Measurements from ENCODE around the gene PEPD. TPM values are rescaled to one million over a fixed set of nuclear protein-coding genes. Genes with fewer than 3 reads are reported as not detected.
"Not testable (repeated sequence)": the region's sequence is repeated elsewhere in the genome, so short reads cannot be mapped to it uniquely, and the experiment has no call there.

The PEPD gene
- total RNA-seq, 1 donor from 2014 or later: 23.8 TPM

DNA sequence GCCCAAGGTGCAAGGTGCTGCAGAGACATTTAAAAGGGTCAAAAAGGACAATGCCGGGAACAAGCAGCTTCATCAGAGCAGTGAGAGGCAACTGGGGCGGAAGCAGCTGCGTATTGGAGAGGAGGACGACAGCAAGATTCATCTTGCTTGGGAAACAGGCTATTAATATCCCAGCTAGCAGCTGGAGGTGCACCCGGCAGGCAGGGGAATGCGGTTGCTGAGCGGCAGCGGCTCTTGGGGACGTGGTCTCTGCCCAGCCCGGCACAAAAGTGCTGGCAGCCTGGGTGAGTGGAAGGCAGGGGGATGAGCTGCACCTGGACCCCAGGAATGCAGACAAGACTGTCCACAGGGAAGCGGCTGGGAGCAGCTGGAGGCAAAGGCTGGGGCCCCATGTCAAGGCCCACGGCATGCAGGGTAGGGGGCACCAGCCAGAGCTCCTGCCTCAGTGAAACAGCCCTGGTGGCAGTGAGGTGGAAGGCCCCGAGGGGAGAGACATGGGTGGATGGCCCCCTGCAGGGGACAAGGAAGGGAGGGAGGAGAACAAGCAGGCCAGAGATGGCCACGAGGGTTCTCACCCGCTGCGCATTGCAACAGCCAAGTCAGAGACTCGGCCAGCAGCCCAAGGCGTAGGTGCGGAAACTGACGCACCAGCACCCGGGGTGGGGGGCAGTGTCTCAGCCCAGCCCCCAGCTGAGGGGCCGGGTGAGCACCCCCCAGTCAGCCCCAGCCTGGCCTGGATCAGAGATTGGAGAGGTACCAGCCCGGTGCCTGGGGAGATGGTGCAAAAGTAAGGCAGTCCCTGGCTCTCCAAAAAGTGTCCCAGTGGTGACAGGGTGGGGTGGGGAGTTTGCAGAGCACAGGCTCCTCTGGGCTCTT, 34.4 kb downstream of the PEPD start:
- DNase-seq (ENCODE audit: low spot score): no peak
- Mint-ChIP-seq H3K27me3 (ENCODE audit: low read depth) (no peaks in the 10 kb centered on the region), H3K9me3 (peaks cover 10% of the 10 kb centered on the region), H3K4me3 (ENCODE audit: low read depth) (no peak overlapping the region), H3K4me1 (ENCODE audit: low read depth) (no peaks in the 10 kb centered on the region), H3K27ac (no peak overlapping the region), H3K36me3 (ENCODE audit: low read depth) (no peaks in the 10 kb centered on the region)
- intact Hi-C loops (cut with micrococcal nuclease): no loop called here

DNA sequence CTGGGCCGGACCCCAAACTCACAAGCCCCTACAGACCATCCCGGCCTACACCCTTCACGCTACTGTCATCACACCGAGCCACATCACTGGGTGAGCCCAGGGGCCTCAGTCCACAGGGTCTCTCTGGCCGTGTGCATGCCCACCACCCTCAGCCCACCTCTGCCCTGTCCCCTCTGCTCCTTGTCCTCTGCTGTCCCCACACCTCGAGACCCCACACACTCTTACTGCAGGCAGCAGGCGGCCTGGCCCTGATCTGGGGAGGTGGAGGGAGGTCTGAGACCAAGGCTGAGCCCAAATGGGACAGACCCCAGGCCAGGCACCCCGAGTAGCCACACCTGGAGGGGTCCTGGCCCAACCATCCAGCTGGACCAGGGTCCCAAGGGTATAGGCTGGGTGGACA, 35.2 kb downstream of the PEPD start:
- no peak for DNase-seq (ENCODE audit: low spot score)
- H3K27me3 Mint-ChIP-seq (ENCODE audit: low read depth): no peaks in the 10 kb centered on the region
- no peaks in the 10 kb centered on the region for H3K4me1 Mint-ChIP-seq (ENCODE audit: low read depth)
- intact Hi-C loops (cut with micrococcal nuclease): no loop called here
- no peak overlapping the region for H3K4me3 Mint-ChIP-seq (ENCODE audit: low read depth)
- H3K27ac Mint-ChIP-seq: no peak overlapping the region
- peaks cover 10% of the 10 kb centered on the region for H3K9me3 Mint-ChIP-seq
- no peaks in the 10 kb centered on the region for H3K36me3 Mint-ChIP-seq (ENCODE audit: low read depth)

DNA sequence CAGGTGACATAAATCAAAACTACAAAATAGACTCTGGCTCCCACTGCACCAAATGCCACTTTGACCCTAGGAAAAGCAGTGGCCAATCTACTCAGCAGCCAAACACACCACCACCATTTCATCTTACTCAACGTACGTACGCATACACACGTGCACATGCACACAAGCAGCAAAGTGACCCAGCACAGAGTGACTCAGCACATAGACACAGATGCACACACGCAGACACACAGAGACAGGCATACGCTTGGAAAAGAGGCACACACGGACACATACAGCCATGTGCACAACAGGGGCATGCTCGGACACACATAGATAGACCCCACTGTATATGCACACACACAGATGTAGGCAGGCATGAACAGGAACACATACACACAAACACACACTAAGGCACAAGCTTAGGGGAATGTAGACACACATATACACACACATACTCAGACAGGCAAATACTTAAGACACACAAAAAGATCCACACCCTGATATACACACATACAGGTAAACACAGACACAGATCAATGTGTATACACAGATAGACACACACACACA, 37.3 kb downstream of the PEPD start:
- Mint-ChIP-seq H3K36me3 (ENCODE audit: low read depth) (no peaks in the 10 kb centered on the region), H3K27ac (no peak overlapping the region), H3K9me3 (peaks cover 13% of the 10 kb centered on the region), H3K27me3 (ENCODE audit: low read depth) (no peaks in the 10 kb centered on the region), H3K4me1 (ENCODE audit: low read depth) (no peaks in the 10 kb centered on the region), H3K4me3 (ENCODE audit: low read depth) (no peak overlapping the region)
- DNase-seq (ENCODE audit: low spot score): no peak
- intact Hi-C loops (cut with micrococcal nuclease): no loop called here

DNA sequence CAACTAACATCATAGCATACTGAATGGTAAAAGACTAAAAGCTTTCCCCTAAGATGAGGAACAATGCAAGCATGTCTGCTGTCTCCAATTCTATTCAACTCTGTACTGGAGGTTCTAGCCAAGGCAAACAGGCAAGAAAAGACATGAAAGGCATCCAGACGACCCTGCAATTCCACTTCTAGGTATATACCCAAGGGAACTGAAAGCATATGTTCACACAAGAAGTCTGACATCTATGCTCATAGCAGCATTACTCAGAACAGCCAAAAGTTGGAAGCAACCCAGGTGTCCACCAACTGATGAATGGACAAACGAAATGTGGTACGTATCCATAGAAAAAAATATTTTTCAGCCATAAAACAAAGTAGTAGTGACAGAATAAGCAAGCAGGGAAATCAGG, 39.1 kb downstream of the PEPD start:
- Mint-ChIP-seq H3K27me3 (ENCODE audit: low read depth) (no peaks in the 10 kb centered on the region), H3K9me3 (peaks cover 13% of the 10 kb centered on the region), H3K27ac (no peak overlapping the region), H3K36me3 (ENCODE audit: low read depth) (no peaks in the 10 kb centered on the region), H3K4me3 (ENCODE audit: low read depth) (no peak overlapping the region), H3K4me1 (ENCODE audit: low read depth) (no peaks in the 10 kb centered on the region)
- intact Hi-C loops (cut with micrococcal nuclease): no loop called here
- DNase-seq (ENCODE audit: low spot score): no peak

DNA sequence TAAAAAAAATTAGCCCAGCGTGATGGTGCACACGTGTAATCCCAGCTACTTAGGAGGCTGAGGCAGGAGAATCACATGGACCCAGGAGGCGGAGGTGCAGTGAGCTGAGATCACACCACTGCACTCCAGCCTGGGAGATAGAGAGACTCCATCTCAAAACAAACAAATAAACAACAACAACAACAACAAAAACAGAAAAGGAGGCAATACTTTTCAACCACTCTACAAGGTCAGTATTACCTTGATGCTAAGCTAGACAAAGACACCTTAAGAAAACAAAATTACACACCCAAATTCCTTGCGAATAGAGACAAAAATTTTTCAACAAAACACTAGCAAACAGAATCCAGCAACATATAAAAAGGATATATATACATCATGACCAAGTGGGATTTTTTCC, 39.7 kb downstream of the PEPD start:
- DNase-seq (ENCODE audit: low spot score): no peak

DNA sequence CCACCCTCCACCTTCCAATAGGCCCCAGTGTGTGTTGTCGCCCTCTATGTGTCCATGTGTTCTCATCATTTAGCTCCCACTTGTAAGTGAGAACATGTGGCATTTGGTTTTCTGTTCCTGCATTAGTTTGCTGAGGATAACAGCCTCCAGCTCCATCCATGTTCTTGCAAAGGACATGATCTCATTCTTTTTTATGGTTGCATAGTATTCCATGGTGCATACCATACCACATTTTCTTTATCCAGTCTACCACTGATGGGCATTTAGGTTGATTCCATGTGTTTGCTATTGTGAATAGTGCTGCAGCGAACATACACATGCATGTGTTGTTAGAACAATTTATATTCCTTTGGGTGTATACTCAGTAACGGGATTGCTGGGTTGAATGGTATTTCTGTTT, 42.0 kb downstream of the PEPD start:
- H3K27me3 Mint-ChIP-seq (ENCODE audit: low read depth); H3K27ac Mint-ChIP-seq; DNase-seq (ENCODE audit: low spot score); H3K4me1 Mint-ChIP-seq (ENCODE audit: low read depth); intact Hi-C loops (cut with micrococcal nuclease); H3K4me3 Mint-ChIP-seq (ENCODE audit: low read depth); H3K36me3 Mint-ChIP-seq (ENCODE audit: low read depth): not testable (repeated sequence)
- H3K9me3 Mint-ChIP-seq: peaks cover 13% of the 10 kb centered on the region

More for the DNA sequence above, 39.7 kb downstream of the PEPD start:
- Mint-ChIP-seq H3K27ac (no peak overlapping the region), H3K4me3 (ENCODE audit: low read depth) (no peak overlapping the region), H3K9me3 (peaks cover 13% of the 10 kb centered on the region), H3K4me1 (ENCODE audit: low read depth) (no peaks in the 10 kb centered on the region), H3K36me3 (ENCODE audit: low read depth) (no peaks in the 10 kb centered on the region), H3K27me3 (ENCODE audit: low read depth) (no peaks in the 10 kb centered on the region)
- intact Hi-C loops (cut with micrococcal nuclease): no loop called here

DNA sequence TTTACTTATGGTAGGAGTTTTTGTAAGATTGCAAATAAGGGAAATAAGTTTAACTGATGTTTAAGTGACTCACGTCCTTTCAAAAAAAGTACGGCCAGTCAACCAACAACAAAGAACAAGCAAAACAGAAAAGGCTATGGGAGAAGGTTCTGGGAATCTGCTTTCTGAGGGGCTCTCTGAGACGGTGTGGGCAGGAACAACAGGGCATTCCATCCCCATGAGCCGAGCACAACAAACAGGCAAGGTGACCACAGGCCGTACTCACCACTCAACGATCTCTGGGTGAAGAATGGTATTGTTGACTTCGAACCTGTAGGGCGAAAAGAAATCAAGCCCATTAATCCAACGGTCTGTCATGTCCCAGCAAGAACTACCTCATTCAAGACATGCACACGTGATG, 43.8 kb downstream of the PEPD start:
- H3K27me3 Mint-ChIP-seq (ENCODE audit: low read depth): no peaks in the 10 kb centered on the region
- no peaks in the 10 kb centered on the region for H3K36me3 Mint-ChIP-seq (ENCODE audit: low read depth)
- intact Hi-C loops (cut with micrococcal nuclease): no loop called here
- peaks cover 8% of the 10 kb centered on the region for H3K9me3 Mint-ChIP-seq
- H3K4me1 Mint-ChIP-seq (ENCODE audit: low read depth): no peaks in the 10 kb centered on the region
- no peak for DNase-seq (ENCODE audit: low spot score)
- H3K4me3 Mint-ChIP-seq (ENCODE audit: low read depth): no peak overlapping the region
- no peak overlapping the region for H3K27ac Mint-ChIP-seq

DNA sequence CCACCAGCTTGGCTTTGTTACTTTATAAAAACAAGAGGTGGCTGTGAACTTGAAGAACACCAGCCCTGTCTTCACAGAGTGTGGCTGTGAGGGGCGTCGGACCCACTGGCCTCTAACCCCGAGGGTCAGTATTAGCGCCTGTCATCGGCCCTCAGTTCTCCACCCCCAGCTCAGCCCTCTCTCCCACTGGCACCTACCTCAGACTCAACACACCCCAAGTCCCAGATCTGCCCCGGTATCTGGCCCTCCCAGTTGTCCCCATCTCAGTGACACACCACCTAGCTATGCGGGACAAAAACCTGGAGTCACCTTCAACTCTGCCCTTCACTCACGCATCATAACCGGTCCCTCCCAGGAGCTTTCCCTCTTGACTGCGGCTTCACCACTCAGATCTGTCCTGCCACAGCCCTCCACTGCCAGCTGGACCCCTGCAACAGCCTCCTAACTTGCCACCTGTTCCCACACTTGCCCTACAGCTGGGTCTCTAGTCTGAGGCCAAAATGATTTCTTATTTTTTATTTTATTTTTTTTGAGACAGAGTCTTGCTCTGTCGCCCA, 45.4 kb downstream of the PEPD start:
- no peak for DNase-seq (ENCODE audit: low spot score)
- intact Hi-C loops (cut with micrococcal nuclease): no loop called here
- H3K9me3 Mint-ChIP-seq: peaks cover 4% of the 10 kb centered on the region
- no peaks in the 10 kb centered on the region for H3K27me3 Mint-ChIP-seq (ENCODE audit: low read depth)
- H3K4me3 Mint-ChIP-seq (ENCODE audit: low read depth): no peak overlapping the region
- H3K27ac Mint-ChIP-seq: no peak overlapping the region
- H3K36me3 Mint-ChIP-seq (ENCODE audit: low read depth): no peaks in the 10 kb centered on the region
- H3K4me1 Mint-ChIP-seq (ENCODE audit: low read depth): no peaks in the 10 kb centered on the region

DNA sequence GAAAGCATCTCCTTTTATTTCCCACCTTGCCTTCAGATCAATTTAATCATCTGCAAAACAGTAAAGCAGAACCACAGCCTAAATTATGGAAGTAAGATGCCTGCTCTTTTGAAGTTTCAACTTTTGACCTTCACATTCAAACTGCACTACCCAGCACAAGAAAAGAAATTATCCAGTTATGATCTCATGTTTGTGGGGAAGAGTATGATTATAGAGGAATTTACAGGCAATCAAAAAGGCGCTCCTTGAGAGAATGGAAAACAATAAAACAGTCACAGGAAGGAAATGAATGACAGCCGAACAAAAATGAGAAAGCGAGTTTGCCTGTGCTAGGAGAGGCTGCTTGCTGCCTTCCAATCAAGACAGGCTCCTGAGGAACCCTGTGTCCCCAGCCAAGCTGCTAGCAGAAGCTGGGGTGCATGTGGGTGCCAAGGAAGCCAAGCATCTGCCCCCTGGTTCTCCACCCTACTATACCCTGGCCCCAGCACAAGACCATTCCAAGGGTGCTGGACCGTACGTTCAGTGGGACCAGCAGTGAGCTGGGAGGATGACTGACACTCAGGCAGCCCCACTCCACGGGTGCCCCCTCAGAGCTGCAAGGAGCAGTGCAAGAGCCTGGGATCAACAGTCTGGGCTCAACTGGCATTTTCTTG, 47.8 kb downstream of the PEPD start:
- DNase-seq (ENCODE audit: low spot score): no peak
- no peak overlapping the region for H3K4me3 Mint-ChIP-seq (ENCODE audit: low read depth)
- peaks cover 2% of the 10 kb centered on the region for H3K4me1 Mint-ChIP-seq (ENCODE audit: low read depth)
- H3K36me3 Mint-ChIP-seq (ENCODE audit: low read depth): no peaks in the 10 kb centered on the region
- no peak overlapping the region for H3K27ac Mint-ChIP-seq
- no peaks in the 10 kb centered on the region for H3K27me3 Mint-ChIP-seq (ENCODE audit: low read depth)
- intact Hi-C loops (cut with micrococcal nuclease): no loop called here
- no peaks in the 10 kb centered on the region for H3K9me3 Mint-ChIP-seq

DNA sequence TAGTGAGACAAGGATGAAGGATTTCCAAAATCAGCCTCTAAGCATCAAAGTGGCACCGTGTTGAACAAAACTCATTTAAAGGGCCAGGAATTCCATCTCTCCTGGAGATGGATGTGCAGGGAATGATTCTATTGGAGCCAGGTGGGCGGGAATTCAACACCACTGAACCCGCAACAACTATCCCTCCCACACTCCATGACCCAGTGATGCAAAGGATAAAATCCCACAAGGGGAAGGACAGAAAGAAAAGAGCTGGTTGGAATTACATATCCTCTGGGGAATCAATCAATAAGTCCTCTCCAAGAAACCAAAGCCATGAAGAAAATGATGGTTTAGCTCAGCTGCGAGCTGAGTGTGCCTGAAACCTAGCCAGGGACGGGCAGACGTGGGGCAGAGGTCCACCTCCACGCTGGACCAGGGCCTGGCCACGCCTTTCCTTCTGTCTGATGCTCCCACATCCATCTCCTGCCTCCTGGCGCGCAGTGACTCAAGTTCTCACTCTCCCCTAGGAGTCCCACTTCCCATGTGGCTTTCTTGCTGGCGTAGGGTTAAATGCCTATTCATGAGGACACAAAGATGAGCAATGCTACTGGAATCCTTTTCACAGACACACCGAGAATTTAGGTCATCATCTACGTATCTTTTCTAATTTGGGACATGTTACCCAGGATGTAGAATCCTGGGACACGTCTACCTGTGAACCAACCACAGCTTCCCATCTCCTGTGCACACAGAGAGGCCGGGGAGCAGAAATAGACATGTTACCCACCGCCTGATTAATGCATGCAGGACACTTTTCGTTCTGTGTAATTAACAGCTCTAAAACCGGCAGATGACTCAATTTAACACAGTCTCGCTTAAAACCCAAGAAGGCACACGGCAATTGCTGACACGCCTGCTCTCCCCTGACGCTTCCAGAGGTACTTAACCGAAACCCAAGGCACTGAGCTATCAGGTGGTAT, 48.6 kb downstream of the PEPD start:
- intact Hi-C loops (cut with micrococcal nuclease): no loop called here
- Mint-ChIP-seq H3K36me3 (ENCODE audit: low read depth) (no peaks in the 10 kb centered on the region), H3K4me3 (ENCODE audit: low read depth) (no peak overlapping the region), H3K27me3 (ENCODE audit: low read depth) (no peaks in the 10 kb centered on the region), H3K4me1 (ENCODE audit: low read depth) (peaks cover 2% of the 10 kb centered on the region), H3K27ac (no peak overlapping the region), H3K9me3 (no peaks in the 10 kb centered on the region)
- no peak for DNase-seq (ENCODE audit: low spot score)

DNA sequence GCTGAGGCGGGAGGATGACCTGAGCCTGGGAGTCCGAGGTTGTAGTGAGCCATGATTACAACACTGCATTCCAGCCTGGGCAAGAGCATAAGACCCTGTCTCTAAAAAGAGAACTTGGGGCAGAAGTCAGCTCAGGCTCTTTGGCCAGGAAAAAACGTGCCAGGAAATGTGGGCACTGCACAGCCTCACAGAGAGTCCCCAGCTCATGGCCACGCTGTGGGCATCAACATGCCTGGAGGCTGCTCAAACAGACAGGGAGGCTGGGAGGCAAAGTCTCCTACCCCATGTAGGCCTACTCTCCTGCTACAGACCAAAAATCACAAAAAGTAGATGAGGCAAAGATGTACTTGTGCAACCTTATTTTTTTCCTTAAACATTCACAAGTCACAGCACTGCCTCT, 49.4 kb downstream of the PEPD start:
- Mint-ChIP-seq H3K27ac (no peak overlapping the region), H3K9me3 (no peaks in the 10 kb centered on the region)

More for the DNA sequence above, 49.4 kb downstream of the PEPD start:
- Mint-ChIP-seq H3K27me3 (ENCODE audit: low read depth) (no peaks in the 10 kb centered on the region), H3K4me3 (ENCODE audit: low read depth) (no peak overlapping the region), H3K36me3 (ENCODE audit: low read depth) (no peaks in the 10 kb centered on the region), H3K4me1 (ENCODE audit: low read depth) (peaks cover 2% of the 10 kb centered on the region)
- no peak for DNase-seq (ENCODE audit: low spot score)
- intact Hi-C loops (cut with micrococcal nuclease): no loop called here

All from activated T-helper 2 cell treated with anti-CD3 and anti-CD28 coated beads, Interferon-gamma antibody, Interleukin-2, Interleukin-4, amounts not matched to agents 10 μg/mL and 5 μg/mL and 100 μg/mL, durations not matched to agents 14 hours and 24 hours and 36 hours (primary cell).